ENCODE results near the gene MICAL3. TPM values are rescaled to one million over a fixed set of nuclear protein-coding genes. Genes with fewer than 3 reads are reported as not detected.
A peak's percentile ranks its signal among the peaks of the same experiment; 100 is the strongest.

MICAL3 gene
- total RNA-seq, 1 donor from 2014 or later, result 43.4 TPM

- peak; percentile 67 for DNase-seq
Observed at GRCh38 chr22:17969701-17970113, 54.7 kb downstream of the MICAL3 start.

GRCh38 chr22:17968126-17968525 is 56.2 kb downstream of the MICAL3 start:
- no peak for DNase-seq

GRCh38 chr22:17966403-17966717 is 58.0 kb downstream of the MICAL3 start:
- DNase-seq, result no peak

- DNase-seq, result no peak
Observed at GRCh38 chr22:17965538-17966402, 58.6 kb downstream of the MICAL3 start.

GRCh38 chr22:17964643-17965042 is 59.7 kb downstream of the MICAL3 start:
- no peak for DNase-seq

GRCh38 chr22:17964156-17964555 is 60.2 kb downstream of the MICAL3 start:
- no peak for DNase-seq

- DNase-seq, result no peak
Observed at GRCh38 chr22:17963015-17963414, 61.3 kb downstream of the MICAL3 start.

GRCh38 chr22:17962168-17962567 is 62.2 kb downstream of the MICAL3 start:
- no peak for DNase-seq

- no peak for DNase-seq
Observed at GRCh38 chr22:17961446-17961729, 63.0 kb downstream of the MICAL3 start.

- DNase-seq, result no peak
Observed at GRCh38 chr22:17960695-17961445, 63.5 kb downstream of the MICAL3 start.

GRCh38 chr22:17960011-17960410 is 64.3 kb downstream of the MICAL3 start:
- no peak for DNase-seq

- no peak for DNase-seq
Observed at GRCh38 chr22:17958166-17958565, 66.2 kb downstream of the MICAL3 start.

GRCh38 chr22:17957693-17958092 is 66.7 kb downstream of the MICAL3 start:
- DNase-seq, result no peak

- DNase-seq, result no peak
Observed at GRCh38 chr22:17957204-17957603, 67.2 kb downstream of the MICAL3 start.

GRCh38 chr22:17956630-17957029 is 67.7 kb downstream of the MICAL3 start:
- no peak for DNase-seq

GRCh38 chr22:17955590-17956379 is 68.6 kb downstream of the MICAL3 start:
- no peak for DNase-seq

- no peak for DNase-seq
Observed at GRCh38 chr22:17954860-17955587, 69.3 kb downstream of the MICAL3 start.

- no peak for DNase-seq
Observed at GRCh38 chr22:17954200-17954859, 70.0 kb downstream of the MICAL3 start.

GRCh38 chr22:17953147-17953546 is 71.2 kb downstream of the MICAL3 start:
- DNase-seq, result no peak

- no peak for DNase-seq
Observed at GRCh38 chr22:17952273-17952801, 72.0 kb downstream of the MICAL3 start.

- peak; percentile 40 for DNase-seq
Observed at GRCh38 chr22:17951315-17951714, 73.0 kb downstream of the MICAL3 start.

- DNase-seq, result peak; percentile 31
Observed at GRCh38 chr22:17950651-17951214, 73.6 kb downstream of the MICAL3 start.

Data from dermis blood vessel endothelial cell (primary cell).